NCI-H187 (cell line): Measurements from ENCODE around the gene TUBGCP3.

Experiments
- DNase-seq, 2 experiments: peaks; one replicate each; lab custom pipeline; 2025; lab: John Stamatoyannopoulos, UW

Gene TUBGCP3

DNA sequence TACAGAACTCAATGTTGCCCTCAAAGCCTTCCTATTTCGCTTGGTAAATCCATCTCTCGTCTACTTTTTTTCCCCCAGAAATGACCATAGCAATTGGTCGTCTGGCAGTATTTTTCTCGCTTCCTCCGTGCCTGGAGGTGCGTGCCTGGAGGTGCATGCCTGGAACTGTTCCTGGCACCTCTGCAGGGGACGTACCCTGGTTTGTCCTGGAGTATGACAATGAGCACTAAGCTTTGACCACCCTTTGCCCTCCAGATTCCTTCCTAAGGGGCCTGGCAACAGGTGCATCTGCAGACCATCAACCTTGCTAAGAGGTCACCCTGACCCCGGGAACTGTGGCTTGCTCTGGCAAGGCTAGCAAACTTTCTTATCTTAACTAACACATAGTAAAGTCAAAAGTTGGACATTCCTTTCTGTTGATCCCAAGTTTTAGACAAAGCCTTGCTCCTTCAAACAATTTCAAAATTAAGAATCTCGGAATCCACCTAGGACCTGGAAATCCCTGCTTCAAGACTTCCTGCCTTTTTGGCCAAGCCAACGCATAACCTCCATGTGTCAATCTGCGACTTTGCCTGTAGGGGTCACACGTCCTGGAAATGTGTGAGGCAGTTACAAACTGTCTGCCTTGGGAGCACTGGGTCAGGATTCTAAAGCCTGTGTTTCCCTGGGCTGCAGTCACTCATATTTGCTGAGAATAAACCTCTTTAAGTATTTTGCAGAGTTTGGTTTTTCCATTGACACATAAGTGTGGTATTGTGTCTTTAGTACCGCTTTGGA lies 28.8 kb upstream of the TUBGCP3 start:
- no peak for DNase-seq

DNA sequence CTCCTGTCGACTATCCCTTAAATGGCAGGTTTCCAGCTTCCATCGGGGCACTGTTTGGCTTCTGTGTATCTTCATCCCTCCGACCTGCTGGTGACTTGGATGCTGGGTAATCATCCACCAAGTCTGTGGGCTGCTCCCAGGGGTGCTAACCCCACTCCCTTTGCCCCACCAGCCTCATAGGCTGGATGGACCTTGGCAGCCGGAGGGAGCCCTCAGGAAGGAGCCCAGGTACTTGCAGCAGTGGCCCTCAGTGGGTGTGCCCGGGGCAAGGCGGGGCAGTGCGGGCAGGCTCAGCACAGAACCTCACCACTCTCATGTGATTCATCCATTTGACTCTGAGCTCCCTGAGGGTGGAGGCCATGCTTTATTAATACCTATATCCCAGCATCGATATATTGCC lies 27.4 kb upstream of the TUBGCP3 start:
- no peak for DNase-seq

DNA sequence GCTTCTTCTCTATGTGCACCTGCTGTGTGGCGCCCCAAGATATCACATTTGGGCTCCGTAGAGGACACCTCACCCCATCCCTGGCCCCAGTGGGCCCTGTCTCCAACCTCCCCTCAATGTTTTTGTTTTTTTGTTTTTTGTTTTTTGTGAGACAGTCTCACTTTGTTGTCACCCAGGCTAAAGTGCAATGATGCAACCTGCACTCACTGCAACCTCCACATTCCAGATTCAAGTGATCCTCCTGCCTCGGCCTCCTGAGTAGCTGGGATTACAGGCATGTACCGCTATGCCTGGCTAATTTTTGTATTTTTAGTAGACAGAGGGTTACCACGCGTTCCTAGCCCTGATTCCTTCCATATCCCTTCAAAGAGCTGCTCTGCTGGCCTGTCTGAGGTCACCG lies 26.9 kb upstream of the TUBGCP3 start:
- no peak for DNase-seq

DNA sequence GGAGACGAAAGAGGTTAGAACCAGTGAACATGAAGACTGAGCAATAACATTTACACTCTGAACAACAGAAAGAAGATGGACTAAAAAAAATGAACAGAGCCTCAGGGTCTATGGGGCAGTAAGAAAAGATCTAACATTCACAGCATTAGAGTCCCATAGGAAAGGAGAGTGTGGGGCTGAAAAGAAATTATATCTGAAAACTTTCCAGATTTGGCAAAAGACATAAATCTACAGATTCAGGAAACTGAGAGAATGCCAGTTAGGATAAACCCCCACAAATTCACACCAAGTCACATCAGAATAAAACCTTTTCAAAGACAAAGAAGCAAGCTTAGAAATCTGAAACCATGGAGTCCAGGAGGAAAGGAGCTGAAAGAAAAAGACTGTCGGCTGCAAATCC lies 20.3 kb upstream of the TUBGCP3 start:
- no peak for DNase-seq

DNA sequence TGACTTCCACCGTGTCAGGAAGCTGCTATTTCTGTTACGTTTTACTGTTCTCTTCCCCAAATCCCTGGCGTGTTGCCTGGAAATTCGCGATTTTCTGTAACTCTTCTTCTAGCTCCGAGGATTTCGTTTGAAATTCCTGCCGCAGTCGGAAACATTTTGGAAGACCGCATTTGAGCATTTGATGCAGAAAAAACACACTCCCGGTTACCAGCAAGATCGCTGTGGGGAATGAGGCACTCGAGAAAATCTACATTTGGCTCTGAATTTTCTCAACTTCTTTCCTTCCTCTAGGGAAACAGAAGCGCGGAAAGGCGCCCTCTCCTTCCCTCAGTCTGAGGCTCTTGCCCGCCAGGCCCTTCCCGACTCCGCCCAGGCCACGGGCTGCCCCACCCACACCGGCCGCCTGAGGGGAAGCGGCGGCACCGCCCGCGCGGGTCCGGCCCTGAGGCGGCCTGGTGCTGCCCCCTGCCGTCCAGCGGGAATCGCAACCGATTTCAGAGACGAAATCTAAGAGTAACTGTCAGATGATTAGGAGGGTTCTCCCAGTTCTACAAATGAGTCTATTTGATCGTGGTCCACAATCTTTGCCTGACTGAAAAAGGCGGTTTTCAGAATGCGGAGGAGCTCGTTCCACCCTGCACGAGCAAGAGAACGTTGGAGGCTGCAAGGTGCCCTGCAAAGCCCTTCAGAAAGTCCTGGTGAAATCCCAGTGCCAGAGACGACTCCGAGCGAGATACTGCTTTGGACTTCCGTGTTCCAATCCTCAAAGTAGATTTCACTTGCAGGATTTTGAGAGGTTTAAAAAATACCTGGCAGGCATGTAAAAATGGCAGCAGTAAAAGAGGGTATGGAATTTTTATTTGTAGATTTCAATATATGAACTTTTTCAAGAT lies 18.4 kb upstream of the TUBGCP3 start:
- DNase-seq = peak; percentile 92 to 97

DNA sequence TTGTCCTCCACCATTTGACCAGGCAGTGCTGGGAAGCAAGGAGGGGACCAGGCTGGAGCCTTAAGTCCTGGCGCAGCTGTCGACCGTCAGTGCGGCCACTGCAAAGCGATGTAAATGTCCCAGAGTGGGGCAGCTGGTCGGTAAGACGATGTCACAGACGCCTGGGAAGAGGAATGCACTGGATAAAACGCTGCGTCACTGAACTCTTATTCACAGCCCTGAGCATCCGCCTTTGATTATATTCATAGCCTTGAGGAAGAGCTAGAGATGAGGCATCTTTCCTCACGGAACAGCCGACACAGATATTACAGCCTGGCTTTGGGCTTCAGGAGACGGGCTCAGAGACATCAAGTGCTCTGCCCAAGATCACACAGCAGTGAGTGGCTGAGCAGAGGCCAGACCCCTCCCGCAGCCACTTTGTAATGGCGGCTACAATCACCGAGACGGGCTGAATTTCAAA lies 17.6 kb upstream of the TUBGCP3 start:
- no peak for DNase-seq

- no peak for DNase-seq
Measured at GRCh38 chr13:112603641-112604225, 15.8 kb upstream of the TUBGCP3 start.

DNA sequence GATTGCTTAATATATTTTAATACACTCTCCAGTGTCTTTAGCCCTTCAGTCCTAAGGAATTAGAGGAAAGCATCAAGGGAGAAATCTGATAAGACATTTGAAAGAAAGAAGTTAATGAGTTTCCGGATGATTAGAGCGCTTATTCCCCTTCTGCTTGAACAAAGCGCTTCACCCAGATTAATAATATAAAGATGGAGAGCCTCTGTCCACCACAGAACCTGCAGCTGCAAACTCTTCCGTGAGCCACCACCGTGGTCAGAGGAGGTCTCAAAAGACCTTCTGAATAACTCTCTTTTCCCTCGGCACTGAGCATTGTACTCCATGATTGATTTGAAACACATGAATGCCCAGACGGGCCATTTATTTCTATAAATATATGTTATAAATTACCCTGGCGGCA lies 14.2 kb upstream of the TUBGCP3 start:
- DNase-seq = no peak

- no peak for DNase-seq
Measured at GRCh38 chr13:112601371-112601770, 13.4 kb upstream of the TUBGCP3 start.

DNA sequence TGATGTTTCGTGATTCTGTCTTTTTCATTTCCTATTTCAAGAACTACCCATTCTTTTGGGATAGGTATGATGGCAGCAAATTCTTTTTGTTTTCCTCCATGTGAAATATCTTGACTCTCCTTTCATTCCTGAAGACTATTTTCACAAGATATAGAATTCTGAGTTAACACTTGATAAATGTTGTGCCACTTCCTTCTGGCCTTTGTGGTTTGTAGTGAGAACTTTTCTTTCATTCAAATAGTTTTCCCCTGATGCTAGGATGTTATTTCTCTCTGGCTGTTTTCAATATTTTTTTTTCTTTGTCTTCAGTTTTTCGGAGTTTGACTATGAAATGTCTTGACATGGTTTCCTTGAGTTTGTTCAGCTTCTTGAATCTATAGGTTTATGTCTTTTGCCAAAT lies 8.3 kb upstream of the TUBGCP3 start:
- DNase-seq = no peak

DNA sequence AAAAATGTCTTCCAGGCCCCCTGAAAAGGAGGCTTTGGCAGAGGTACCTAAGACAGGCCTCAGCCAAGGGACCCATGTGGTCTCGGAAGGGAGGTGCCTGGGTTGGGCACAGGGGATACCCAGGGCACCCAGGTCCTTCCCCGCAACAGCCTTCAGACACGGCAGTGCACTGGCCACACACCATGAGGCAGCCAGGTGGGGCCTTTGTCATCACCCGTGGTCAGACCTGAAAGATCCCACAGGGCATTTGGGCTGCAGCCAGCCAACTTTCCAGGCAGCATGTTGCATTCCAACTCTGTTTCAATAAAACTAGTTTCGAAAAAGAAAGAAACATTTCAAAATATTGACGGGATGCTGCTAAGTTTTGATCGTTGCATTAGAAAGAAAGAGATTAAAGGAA lies 4.7 kb upstream of the TUBGCP3 start:
- no peak for DNase-seq

DNA sequence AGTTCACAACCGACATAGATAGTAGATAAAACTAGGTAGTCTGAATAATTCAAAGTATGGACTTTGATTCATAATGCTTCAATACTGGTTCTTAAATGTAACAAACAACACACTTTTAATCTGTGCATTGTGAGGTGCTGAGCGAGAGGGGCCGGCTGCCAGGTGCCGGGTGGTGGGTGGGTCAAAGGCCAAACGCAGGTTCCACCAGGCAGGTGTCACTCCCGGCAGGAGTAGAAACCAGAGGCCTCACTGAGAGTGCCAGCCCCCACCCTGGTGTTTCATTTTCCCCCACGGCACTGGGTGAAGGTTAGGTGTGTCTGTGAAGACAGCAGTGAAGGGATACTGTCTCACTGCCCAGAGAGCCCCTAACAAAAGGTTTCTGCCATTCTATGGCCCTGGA lies 4.2 kb upstream of the TUBGCP3 start:
- DNase-seq = no peak

GRCh38 chr13:112588490-112589297 lies 741 bp upstream of the TUBGCP3 start:
- DNase-seq = no peak

- DNase-seq = peak; percentile 20 to 60
Measured at GRCh38 chr13:112587212-112587763, 665 bp downstream of the TUBGCP3 start.

- no peak for DNase-seq
Measured at GRCh38 chr13:112586334-112586960, 1.5 kb downstream of the TUBGCP3 start.

GRCh38 chr13:112583592-112584277 lies 4.2 kb downstream of the TUBGCP3 start:
- no peak for DNase-seq

GRCh38 chr13:112582263-112582662 lies 5.7 kb downstream of the TUBGCP3 start:
- DNase-seq = no peak

- no peak for DNase-seq
Measured at GRCh38 chr13:112580912-112581311, 7.0 kb downstream of the TUBGCP3 start.

- DNase-seq = no peak
Measured at GRCh38 chr13:112580211-112580610, 7.7 kb downstream of the TUBGCP3 start.

- DNase-seq = no peak
Measured at GRCh38 chr13:112579310-112579843, 8.6 kb downstream of the TUBGCP3 start.
